Posterior vena cava (tissue), 2 donors: ENCODE results near the gene DLK1. TPM values are rescaled to one million over a fixed set of nuclear protein-coding genes. Genes with fewer than 3 reads are reported as not detected.

ENCODE experiments used
- DNase-seq: peaks from one replicate; pipeline ENCODE4 v3.0.0-alpha.2; 2020; ENCODE audit warnings: low spot score
- intact Hi-C, 2 donors: fragments of 100-400 bp; cut with DNase I; formaldehyde crosslinking; loops; one replicate each; pipeline versions ENCODE4 v1.14.1 to v1.14.2; 2022 to 2023
- total RNA-seq, 2 donors: library from RNA; stranded (reverse); fragmentation: NEBNext Ultra II Directional; extraction: Animal tissue kit (Norgen Biotek cat#: 25700); gene quantifications; one replicate each; pipeline ENCODE4 v1.2.1, GENCODE V29; 2021
- donor health status: DM: yes; HTN: yes; CAD: no.
- donor health status: DM: yes; HTN: yes; CAD: no.

Gene DLK1
- total RNA-seq, 2 donors from 2014 or later = not detected

- intact Hi-C loops = no loop called here
- DNase-seq = no peak
These were observed 3.9 kb downstream of the DLK1 start for GRCh38 chr14:100730581-100730980.

GRCh38 chr14:100731011-100731670 lies 4.4 kb downstream of the DLK1 start:
- intact Hi-C loops = no loop called here
- DNase-seq = peak; percentile 58

GRCh38 chr14:100731846-100732765 lies 5.4 kb downstream of the DLK1 start:
- intact Hi-C loops = no loop called here
- peak; percentile 35 for DNase-seq

GRCh38 chr14:100732766-100733100 lies 6.0 kb downstream of the DLK1 start:
- DNase-seq = no peak
- intact Hi-C loops = no loop called here

- peak; percentile 56 for DNase-seq
- intact Hi-C loops = no loop called here
These were observed 6.6 kb downstream of the DLK1 start for GRCh38 chr14:100733152-100733850.

GRCh38 chr14:100734031-100734990 lies 7.6 kb downstream of the DLK1 start:
- intact Hi-C loops = no loop called here
- peak; percentile 79 for DNase-seq

- peak; percentile 30 for DNase-seq
- intact Hi-C loops = no loop called here
These were observed 8.6 kb downstream of the DLK1 start for GRCh38 chr14:100735271-100735670.

- intact Hi-C loops = no loop called here
- DNase-seq = peak; percentile 44
These were observed 9.8 kb downstream of the DLK1 start for GRCh38 chr14:100736269-100737180.

- intact Hi-C loops = no loop called here
- peak; percentile 76 for DNase-seq
These were observed 10.8 kb downstream of the DLK1 start for GRCh38 chr14:100737526-100737925.

GRCh38 chr14:100738269-100738691 lies 11.6 kb downstream of the DLK1 start:
- intact Hi-C loops = no loop called here
- peak; percentile 63 for DNase-seq

GRCh38 chr14:100738704-100739131 lies 12.0 kb downstream of the DLK1 start:
- peak; percentile 46 for DNase-seq
- intact Hi-C loops = no loop called here

GRCh38 chr14:100739306-100739705 lies 12.6 kb downstream of the DLK1 start:
- peak; percentile 41 for DNase-seq
- intact Hi-C loops = no loop called here

- intact Hi-C loops = no loop called here
- DNase-seq = peak; percentile 58
These were observed 13.6 kb downstream of the DLK1 start for GRCh38 chr14:100740196-100740825.

GRCh38 chr14:100740929-100741328 lies 14.2 kb downstream of the DLK1 start:
- intact Hi-C loops = no loop called here
- peak; percentile 70 for DNase-seq

- intact Hi-C loops = no loop called here
- DNase-seq = no peak
These were observed 15.3 kb downstream of the DLK1 start for GRCh38 chr14:100741966-100742365.

GRCh38 chr14:100746326-100746725 lies 19.6 kb downstream of the DLK1 start:
- DNase-seq = no peak
- intact Hi-C loops = no loop called here

GRCh38 chr14:100747021-100747586 lies 20.4 kb downstream of the DLK1 start:
- intact Hi-C loops = no loop called here
- DNase-seq = peak; percentile 69
